Ovary (tissue), 3 donors: ENCODE results near the gene NFIB.

Experiments used
- EP300 ChIP-seq: sonication (generic); formaldehyde crosslinking; IDR thresholded peaks from one replicate; pipeline ENCODE4 v1.6.1; 2017; ENCODE audit warnings: antibody characterized with exemption
- POLR2A ChIP-seq: fragments of 450-650 bp; IDR thresholded peaks from one replicate; pipeline ENCODE4 v1.6.1; 2017; ENCODE audit warnings: antibody characterized with exemption, mild to moderate bottlenecking, moderate library complexity
- TF ChIP-seq, protein P1 (sequence below), 3 donors: fragments of 450-650 bp in 2 of 3; fragments of 200-600 bp in 1 of 3; IDR thresholded peaks; one replicate each; pipeline versions ENCODE4 v1.5.1 to v1.8.0; 2016 to 2022; ENCODE audit warnings: antibody characterized with exemption in 3 of 3, mild to moderate bottlenecking in 1 of 3
- donor health status: DM: no; HTN: no; CAD: no.

GRCh38 chr9:14099737-14100136 lies 214.2 kb downstream of the NFIB start:
- TF ChIP-seq, protein P1, sequence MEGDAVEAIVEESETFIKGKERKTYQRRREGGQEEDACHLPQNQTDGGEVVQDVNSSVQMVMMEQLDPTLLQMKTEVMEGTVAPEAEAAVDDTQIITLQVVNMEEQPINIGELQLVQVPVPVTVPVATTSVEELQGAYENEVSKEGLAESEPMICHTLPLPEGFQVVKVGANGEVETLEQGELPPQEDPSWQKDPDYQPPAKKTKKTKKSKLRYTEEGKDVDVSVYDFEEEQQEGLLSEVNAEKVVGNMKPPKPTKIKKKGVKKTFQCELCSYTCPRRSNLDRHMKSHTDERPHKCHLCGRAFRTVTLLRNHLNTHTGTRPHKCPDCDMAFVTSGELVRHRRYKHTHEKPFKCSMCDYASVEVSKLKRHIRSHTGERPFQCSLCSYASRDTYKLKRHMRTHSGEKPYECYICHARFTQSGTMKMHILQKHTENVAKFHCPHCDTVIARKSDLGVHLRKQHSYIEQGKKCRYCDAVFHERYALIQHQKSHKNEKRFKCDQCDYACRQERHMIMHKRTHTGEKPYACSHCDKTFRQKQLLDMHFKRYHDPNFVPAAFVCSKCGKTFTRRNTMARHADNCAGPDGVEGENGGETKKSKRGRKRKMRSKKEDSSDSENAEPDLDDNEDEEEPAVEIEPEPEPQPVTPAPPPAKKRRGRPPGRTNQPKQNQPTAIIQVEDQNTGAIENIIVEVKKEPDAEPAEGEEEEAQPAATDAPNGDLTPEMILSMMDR (IDR thresholded peaks at IDR 0.05): no peak
- no peak for TF ChIP-seq POLR2A
- no peak for TF ChIP-seq EP300
